GM19397 (cell line): ENCODE data around the gene PLA2G6.

Experiments used
- ATAC-seq: cut with Tn5 transposase; IDR thresholded peaks from one replicate; pipeline ENCODE4 v1.9.1; 2021; ENCODE audit warnings: mild to moderate bottlenecking, moderate library complexity; ENCODE audit not compliant: unreplicated experiment

PLA2G6 gene

DNA sequence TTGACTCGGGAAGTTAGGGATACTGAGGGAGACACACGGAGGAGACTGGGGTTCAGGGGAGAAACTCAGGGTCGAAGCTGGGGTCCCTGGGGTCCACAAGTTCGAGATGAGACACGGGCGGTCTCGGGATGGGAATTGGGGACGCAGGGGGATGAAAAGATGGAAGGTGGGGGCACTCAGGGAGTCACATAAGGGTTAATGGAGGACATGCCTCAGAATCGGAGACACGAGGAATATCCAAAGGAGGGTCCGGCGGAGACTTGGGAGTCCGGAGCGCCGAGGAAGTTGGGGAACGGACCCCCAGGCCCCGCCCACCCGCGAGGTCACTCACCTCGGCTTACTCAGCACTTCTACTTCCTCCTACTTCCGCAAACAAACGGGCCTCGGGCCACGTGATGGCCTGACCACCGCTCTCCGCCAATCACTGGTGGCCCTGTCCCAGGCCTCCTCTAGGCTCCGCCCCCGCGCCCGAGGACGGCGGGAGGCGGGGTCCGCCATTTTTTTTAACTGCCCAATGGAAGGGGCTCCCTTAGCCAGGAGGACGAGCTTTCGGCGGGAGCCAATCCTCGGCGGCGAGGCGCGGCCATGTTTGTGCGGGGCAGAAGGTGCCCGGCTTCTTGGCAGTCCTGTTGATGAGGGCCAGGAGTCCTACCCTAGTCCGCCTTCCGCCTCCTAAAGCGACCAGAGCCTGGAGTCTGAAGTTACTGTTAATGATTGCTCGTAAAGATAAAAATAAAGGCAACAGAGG, at the start of gene PLA2G6:
Gene PLA2G6, minus strand, starts transcription at position 378 of the 748 bp plus-strand sequence. CDS start 12,404 bp downstream, outside the sequence.
- ATAC-seq, result peak; percentile 90

DNA sequence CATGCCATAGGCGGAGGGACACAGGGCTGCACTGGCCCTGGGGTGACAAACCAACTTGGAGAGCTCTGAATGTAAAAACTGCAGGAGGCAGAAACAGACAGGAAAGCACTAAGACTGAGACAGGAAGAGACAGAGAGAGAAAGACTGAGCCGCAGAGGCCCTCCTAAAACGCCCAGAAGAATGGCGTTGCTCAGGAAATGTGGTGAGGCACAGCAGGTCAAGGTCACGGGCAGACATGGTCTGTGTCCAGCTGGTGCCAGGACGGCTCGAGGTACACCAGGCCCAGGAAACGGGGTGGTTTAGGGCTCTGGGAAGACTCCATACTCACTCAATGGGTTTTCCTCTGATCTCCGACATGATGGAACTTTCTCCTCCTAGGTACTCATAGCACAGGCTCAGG, 49.3 kb upstream of the PLA2G6 start:
- no peak for ATAC-seq

- no peak for ATAC-seq
These were observed 48.6 kb upstream of the PLA2G6 start for GRCh38 chr22:38230108-38230825.

- ATAC-seq, result no peak
These were observed 47.5 kb upstream of the PLA2G6 start for GRCh38 chr22:38228873-38229740.

DNA sequence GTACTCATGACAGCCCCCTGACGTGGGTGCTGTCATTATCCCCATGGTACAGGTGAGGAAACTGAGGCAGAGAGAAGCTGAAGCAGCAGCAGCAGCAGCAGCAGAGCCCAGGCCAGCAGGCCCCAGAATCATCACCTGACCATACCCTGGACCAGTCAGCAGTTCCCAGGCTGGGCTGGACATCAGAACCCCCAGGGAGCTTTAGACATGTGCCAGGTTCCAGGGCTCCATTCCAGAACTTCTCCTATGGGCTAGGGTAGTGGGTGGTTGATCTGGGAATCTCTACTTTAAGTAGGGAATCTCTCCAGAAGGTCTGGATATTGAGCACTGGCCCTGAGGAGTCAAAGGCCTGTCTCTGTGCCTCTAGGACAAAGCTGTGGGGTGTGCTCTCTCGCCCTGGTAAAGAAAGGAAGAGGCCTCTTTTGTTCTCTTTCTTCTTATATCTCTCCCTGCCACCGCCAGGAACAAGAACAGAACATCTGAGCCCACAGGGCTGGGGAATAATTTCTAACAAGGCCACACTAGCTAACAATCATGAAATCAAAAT, 46.8 kb upstream of the PLA2G6 start:
- ATAC-seq, result no peak

DNA sequence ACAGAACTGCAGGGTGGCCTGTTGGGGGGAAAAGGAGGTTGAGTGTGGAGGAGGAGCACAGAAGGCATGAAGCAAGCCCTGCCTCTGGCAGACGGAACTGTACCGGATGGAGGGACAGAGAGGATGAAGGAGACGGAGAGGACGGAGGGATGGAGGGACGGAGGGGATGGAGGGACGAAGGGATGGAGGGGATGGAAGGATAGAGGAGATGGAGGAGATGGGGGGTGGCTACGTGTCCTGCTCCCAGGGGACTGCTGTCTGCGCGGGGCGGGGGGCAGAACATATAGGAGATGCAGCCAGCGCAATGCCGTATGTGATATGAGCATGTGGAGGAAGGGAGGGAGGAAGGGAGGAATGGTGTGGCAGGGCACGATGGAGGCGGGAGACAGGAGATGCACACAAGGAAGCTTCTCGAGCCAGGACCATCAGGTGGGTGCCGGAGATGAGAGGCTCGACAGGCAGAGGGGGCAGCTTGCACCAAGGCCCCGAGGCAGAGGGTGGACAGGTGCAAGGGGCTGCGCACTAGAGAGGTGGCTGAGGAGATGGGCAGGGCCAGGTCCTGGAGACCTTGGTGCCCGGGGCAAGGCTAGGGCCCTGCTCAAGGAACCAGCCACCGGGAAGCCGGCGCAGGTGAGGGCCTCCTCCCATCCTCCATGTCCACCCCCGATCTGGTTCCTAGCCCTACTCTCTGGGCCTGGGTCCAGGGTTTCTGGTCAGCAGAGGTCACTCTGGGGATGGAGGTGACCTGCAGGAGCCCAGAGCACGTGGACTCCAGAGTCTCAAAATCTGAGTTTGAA, 45.4 kb upstream of the PLA2G6 start:
- ATAC-seq, result no peak

DNA sequence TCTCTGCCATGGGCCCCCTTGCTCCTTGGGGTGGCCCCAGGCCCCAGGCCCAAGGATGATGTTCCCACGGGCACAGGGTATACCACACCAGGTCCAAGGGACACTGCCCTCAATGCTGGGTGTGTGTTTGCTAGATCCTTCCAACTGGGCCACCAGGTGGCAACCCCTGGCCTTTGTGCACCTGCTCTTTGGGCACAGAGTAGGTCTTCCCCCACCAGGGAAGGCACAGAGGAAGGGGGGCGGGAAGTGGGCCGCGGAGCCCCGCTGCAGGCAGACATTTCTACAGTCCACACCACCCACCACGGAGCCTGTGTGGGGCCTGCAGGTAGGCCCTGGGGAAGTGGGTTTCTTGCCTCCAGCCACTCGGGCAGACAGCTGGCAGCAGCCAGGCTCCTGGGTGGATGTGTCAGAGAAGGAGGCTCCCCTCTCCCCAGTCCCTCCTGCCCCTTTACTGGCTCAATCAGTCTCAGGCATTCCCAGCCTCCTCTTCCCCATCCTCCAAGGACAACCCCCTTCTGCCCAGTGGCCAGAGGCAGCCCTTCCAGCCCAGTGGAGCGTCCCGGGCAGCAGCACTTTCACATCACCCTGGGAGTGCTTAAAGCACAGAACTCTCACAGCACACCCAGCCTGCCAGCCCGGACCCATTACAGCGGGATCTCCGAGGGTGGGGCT, 41.8 kb upstream of the PLA2G6 start:
- no peak for ATAC-seq

DNA sequence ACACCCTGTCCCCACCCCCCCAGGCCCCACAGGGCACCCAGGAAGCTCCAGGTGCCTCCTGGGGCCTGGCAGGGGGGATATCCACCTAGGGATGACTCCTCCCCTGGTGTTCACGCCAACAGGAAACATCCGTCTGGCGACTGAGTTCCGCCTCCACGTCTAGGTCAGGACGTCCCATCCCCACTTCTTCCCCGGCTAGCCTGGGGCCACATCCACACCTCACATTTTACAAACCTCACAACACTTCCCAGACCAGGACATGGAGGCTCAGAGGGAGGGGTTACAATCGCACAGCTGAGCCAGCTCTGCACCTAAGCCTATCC, 41.1 kb upstream of the PLA2G6 start:
- ATAC-seq, result no peak

DNA sequence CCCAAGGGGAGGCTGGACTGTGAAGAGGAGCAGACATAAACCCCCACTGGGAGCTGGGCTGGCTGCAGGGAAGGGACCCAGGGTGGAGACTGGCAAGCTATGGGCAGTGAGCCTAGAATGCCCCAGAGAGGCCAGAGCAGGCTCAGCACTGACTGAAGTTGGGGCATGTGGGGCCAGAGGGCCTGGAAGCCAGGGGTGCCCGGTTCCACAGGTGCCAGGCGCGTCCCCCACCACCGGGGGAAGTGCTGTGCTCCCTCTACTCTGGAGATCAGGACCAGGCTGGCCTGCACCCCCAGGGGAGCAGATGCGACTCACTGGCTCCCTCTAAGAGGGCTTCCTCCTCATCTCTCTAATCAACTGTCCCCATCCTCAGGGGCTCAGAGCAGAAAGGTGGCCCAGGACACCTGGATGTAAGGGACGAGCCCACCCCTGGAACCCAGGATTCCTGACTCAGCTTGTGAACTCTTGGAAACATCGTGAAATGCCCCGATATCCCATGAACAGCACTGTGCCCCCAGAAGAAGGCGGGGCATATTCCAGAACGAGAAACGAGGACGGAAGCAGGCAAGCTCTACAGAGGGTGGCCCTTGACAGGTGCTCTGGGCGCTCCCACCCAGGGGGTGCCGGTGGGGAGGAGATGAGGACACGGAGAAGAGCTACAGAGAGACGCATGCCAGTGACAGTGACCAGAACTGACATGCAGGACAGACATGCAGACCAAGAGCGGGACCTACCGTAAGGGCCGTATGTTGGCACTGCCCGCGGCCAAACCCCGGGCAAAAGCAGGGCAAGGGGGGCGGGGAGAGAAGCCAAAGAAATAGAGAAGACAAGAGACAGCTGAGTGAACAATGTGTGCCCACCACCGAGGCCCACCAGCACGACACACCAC, 40.5 kb upstream of the PLA2G6 start:
- ATAC-seq, result no peak

- no peak for ATAC-seq
These were observed 39.8 kb upstream of the PLA2G6 start for GRCh38 chr22:38221407-38221806.

- no peak for ATAC-seq
These were observed 39.2 kb upstream of the PLA2G6 start for GRCh38 chr22:38220653-38221386.

- ATAC-seq, result no peak
These were observed 38.5 kb upstream of the PLA2G6 start for GRCh38 chr22:38220163-38220562.

DNA sequence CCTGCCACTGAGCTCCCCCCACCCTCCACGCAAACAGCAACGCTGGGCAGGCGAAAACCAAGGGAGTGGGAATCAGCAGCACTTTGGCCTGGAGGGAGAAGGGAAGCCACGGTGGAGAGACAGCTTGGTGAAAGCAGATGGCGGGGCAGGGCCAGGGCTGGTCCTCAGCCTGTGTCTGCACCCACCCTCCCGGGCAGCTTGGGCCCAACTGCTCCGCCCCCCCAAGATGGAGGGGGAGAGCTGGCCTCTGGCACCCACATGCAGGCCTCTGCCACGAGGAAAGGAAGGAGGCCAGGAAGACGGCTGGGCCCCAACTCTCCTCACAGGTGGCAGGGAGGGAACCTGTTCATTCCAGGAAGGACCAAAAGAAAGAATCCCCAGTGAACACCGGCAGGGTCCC, 38.0 kb upstream of the PLA2G6 start:
- ATAC-seq, result no peak

- no peak for ATAC-seq
These were observed 37.3 kb upstream of the PLA2G6 start for GRCh38 chr22:38218661-38219622.

DNA sequence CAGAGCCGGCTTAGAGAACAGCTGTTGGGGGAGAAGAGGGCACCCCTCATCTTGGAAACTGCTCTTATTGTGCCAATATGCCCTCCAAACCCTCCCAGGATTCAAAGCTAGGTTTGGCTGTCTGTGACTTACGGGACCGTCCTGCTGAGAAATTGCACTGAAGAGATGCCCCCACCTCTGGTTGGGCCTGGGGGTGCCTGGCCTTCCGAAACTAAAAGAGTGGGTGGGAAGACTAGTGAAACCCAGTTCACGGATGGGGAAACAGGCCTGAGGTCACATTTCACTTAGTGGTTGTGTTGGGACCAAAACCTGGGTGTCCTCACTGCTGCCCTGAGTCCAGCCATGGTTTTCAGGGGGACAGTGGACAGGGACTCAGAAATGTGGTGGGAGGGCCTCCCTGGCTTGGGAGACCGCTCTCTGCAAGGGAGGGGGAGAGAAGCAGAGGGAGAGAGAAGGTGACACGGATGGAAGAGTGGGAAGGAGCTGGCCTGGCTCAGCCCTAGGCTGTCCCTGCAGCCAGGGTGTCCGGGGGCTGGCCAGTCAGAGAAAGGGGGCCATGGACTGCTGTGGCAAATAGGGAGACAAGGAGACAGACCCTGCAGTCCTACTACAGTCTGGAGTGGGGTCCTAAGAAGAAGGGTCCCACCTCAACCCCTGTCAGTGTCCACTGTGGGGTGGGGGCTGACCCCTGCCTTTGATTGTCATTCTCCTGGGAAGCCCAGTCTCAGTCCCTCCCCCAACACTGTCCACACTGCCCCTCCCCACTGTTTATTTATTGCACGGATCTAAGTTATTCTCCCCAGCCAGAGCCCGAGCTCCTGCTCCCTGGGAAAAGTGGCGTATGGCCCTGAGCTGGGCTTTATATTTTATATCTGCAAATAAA, 33.8 kb upstream of the PLA2G6 start:
- ATAC-seq, result no peak
